ENCODE results near the gene GPR161.

Gene GPR161

DNA sequence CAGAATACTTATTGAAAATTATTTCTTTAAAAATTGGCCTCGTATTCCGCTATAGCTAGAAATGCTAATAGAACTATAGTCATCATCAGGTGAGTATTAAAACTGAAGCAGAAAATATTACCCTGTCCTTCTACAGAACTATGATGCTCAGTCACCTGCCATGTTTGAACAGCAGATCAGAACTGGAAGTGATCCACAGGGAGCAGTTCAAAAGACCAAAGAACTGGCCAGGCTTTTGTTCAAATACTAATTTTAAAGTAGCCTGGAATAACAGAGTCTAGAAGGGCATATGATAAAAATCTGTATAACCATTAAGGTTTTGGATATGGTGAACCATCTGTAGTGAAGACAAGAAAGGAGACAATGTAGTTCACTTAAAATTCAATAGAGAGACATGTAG lies 94.4 kb downstream of the GPR161 start:
- H3K27me3 ChIP-seq (ENCODE audit: control insufficient read depth, insufficient read depth, low read length), result no peaks in the 10 kb centered on the region
- no peak overlapping the region for H3K27ac ChIP-seq (ENCODE audit: low read length)
- no CpG with 5 or more reads among the region's 2 CpGs for WGBS (ENCODE audit: insufficient coverage, insufficient read length)
- no peak for DNase-seq (ENCODE audit: low read depth, low spot score)
- no peaks in the 10 kb centered on the region for H3K4me1 ChIP-seq (ENCODE audit: control insufficient read depth, insufficient read depth, low read length)
- peaks cover 4% of the 10 kb centered on the region; the same call in 1 of the 2 replicates for H3K36me3 ChIP-seq (ENCODE audit: control insufficient read depth, insufficient read depth, low read length)
- H3K9me3 ChIP-seq (ENCODE audit: control insufficient read depth, insufficient read depth, low read length), result no peaks in the 10 kb centered on the region
- no peak overlapping the region for H3K4me3 ChIP-seq (ENCODE audit: low read length)

DNA sequence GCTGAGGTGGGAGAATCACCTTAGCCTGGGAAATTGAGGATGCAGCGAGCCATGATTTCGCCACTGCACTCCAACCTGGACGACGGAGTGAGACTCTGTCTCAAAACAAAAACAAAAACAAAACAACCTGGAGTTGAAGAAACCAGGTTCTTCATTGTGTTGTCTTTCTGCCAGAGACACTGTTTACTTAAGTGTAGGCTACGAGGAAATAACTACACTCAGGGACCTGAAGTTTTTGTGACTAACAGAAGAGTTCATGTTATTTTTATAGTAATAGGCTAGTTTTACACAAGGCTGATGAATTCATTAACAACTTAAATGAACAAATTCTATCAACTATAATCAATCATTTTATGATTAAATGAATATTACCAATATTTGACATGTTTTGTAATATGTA lies 101.4 kb downstream of the GPR161 start:
- WGBS (ENCODE audit: insufficient coverage, insufficient read length), result no CpG with 5 or more reads among the region's 5 CpGs
- no peaks in the 10 kb centered on the region for H3K4me1 ChIP-seq (ENCODE audit: control insufficient read depth, insufficient read depth, low read length)
- no peak overlapping the region for H3K27ac ChIP-seq (ENCODE audit: low read length)
- no peaks in the 10 kb centered on the region for H3K9me3 ChIP-seq (ENCODE audit: control insufficient read depth, insufficient read depth, low read length)
- H3K36me3 ChIP-seq (ENCODE audit: control insufficient read depth, insufficient read depth, low read length), result no peaks in the 10 kb centered on the region; the same call in 1 of the 2 replicates
- no peaks in the 10 kb centered on the region for H3K27me3 ChIP-seq (ENCODE audit: control insufficient read depth, insufficient read depth, low read length)
- no peak for DNase-seq (ENCODE audit: low read depth, low spot score)
- H3K4me3 ChIP-seq (ENCODE audit: low read length), result no peak overlapping the region

DNA sequence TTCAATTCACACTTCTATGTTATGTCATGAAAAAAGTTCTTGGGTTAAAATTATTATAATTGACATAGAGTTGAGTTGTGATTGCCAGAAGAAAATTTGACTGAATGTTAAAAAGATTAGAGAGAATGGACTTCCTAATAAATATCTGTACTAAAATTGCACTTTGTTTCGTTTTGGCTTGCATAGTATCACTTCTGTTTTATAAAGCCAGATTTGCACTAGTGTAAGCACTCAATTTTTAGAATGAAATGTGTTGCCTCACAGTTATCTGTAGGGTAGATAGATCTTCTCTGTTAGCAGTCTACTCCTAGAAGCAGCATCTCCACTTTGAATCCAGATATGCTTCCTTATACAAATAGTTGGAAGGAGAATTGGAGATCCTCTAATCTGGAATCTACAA lies 104.7 kb downstream of the GPR161 start:
- Histone ChIP-seq H3K4me3 (ENCODE audit: low read length) (no peak overlapping the region), H3K36me3 (ENCODE audit: control insufficient read depth, insufficient read depth, low read length) (no peaks in the 10 kb centered on the region; the same call in 1 of the 2 replicates), H3K27me3 (ENCODE audit: control insufficient read depth, insufficient read depth, low read length) (no peaks in the 10 kb centered on the region), H3K9me3 (ENCODE audit: control insufficient read depth, insufficient read depth, low read length) (no peaks in the 10 kb centered on the region), H3K4me1 (ENCODE audit: control insufficient read depth, insufficient read depth, low read length) (no peaks in the 10 kb centered on the region), H3K27ac (ENCODE audit: low read length) (no peak overlapping the region)
- WGBS (ENCODE audit: insufficient coverage, insufficient read length), result no CpG with 5 or more reads among the region's 1 CpG
- DNase-seq (ENCODE audit: low read depth, low spot score), result no peak

DNA sequence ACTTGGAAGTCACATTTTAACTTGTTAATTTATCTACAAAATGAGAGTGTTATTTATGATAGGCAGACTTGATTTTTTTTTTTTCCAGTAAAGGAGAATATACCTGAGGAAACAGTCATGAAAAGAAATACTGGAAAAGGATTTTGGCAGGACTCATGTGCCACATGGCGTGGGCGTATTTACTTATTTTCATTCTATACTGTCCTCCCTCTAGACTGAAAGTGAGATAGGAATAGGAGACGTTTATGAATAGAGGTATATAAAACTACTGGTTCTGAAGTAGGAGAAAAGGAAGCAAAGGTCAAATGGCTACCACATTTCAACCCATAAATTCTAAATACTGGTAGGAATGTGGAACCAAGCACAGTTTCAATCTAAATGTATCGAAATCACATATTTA lies 105.1 kb downstream of the GPR161 start:
- Histone ChIP-seq H3K27me3 (ENCODE audit: control insufficient read depth, insufficient read depth, low read length) (no peaks in the 10 kb centered on the region), H3K36me3 (ENCODE audit: control insufficient read depth, insufficient read depth, low read length) (no peaks in the 10 kb centered on the region; the same call in 1 of the 2 replicates), H3K9me3 (ENCODE audit: control insufficient read depth, insufficient read depth, low read length) (no peaks in the 10 kb centered on the region), H3K4me1 (ENCODE audit: control insufficient read depth, insufficient read depth, low read length) (no peaks in the 10 kb centered on the region), H3K4me3 (ENCODE audit: low read length) (no peak overlapping the region), H3K27ac (ENCODE audit: low read length) (no peak overlapping the region)
- no peak for DNase-seq (ENCODE audit: low read depth, low spot score)
- WGBS (ENCODE audit: insufficient coverage, insufficient read length), result no CpG with 5 or more reads among the region's 4 CpGs

DNA sequence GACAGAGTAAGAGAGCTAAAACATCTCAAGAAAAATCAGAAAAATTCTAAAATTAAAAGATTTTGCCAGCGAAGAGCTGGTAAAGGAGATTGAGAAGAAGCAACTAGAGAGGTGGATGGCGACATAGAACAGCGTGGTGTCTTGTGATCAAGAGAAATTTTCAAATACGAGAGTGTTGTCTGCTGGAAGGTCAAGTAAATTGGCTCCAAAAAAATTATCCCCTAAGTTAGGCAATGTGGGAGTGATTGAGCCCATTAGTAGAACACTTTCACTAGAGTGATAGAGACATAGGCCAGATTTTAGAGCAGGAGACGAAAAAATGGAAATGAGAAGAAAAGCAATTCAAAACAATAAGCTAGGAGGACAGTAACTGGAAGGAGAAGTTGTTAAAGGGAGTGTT lies 105.5 kb downstream of the GPR161 start:
- no peaks in the 10 kb centered on the region for H3K27me3 ChIP-seq (ENCODE audit: control insufficient read depth, insufficient read depth, low read length)
- no peak for DNase-seq (ENCODE audit: low read depth, low spot score)
- no peak overlapping the region for H3K4me3 ChIP-seq (ENCODE audit: low read length)
- H3K4me1 ChIP-seq (ENCODE audit: control insufficient read depth, insufficient read depth, low read length), result no peaks in the 10 kb centered on the region
- WGBS (ENCODE audit: insufficient coverage, insufficient read length), result no CpG with 5 or more reads among the region's 5 CpGs
- no peak overlapping the region for H3K27ac ChIP-seq (ENCODE audit: low read length)
- H3K36me3 ChIP-seq (ENCODE audit: control insufficient read depth, insufficient read depth, low read length), result no peaks in the 10 kb centered on the region; the same call in 1 of the 2 replicates
- H3K9me3 ChIP-seq (ENCODE audit: control insufficient read depth, insufficient read depth, low read length), result no peaks in the 10 kb centered on the region

Measured in iPS DF 6.9 (cell line).